Forelimb muscle (tissue), 1 donor: ENCODE measurements around the gene DCC. TPM values are rescaled to one million over a fixed set of nuclear protein-coding genes. Genes with fewer than 3 reads are reported as not detected.

ENCODE experiments used
- DNase-seq: peaks from one replicate; pipeline ENCODE4 v3.0.0-alpha.2; 2013; ENCODE audit warnings: low read depth
- polyA plus RNA-seq: library from polyadenylated mRNA; unstranded; fragments of 120-200 nt; gene quantifications from one replicate; pipeline ENCODE4 v1.2.1, GENCODE V29; 2013; ENCODE audit not compliant: insufficient read length

DCC gene
- polyA plus RNA-seq, 1 donor, result 0.09 TPM

DNA sequence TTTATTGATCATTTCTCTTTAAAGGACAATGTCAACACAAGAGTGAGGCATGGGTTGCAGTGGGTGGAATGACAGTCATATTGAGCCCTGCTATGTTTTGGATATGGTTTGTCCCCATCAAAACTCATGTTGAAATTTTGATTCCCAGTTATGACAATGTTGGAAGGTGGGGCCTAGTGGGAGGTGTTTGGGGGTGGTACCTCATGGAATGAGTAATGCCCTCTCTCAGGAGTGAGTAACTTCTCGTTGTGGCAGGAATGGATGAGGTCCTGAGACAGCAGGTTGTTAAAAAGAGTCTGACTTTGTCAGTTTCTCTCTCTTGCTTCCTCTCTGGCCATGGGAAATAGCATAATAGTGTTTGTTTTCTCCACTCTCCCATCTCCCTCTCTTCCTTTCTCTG, 345.3 kb downstream of the DCC start:
- DNase-seq, result no peak

- DNase-seq, result no peak
Measured at GRCh38 chr18:52691841-52692240, 351.8 kb downstream of the DCC start.

DNA sequence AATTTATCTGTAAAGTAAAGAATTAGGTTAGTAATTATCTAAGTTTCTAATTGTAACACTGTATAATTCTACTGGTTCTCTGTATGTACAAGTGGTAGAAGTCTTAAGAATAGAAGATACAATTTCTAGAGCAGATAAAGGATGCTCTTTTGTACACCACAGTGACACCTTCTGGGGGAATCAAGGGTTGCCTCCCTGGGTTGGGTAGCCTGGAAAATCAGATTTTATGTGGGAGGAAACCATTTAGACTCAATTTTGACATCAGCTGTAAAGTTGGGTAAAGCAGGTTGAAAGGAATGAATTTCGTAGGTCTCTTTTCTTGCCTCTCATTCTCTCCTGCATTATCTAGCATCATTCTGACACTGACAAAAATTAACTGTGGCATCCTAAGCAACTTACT, 354.8 kb downstream of the DCC start:
- DNase-seq, result no peak

DNA sequence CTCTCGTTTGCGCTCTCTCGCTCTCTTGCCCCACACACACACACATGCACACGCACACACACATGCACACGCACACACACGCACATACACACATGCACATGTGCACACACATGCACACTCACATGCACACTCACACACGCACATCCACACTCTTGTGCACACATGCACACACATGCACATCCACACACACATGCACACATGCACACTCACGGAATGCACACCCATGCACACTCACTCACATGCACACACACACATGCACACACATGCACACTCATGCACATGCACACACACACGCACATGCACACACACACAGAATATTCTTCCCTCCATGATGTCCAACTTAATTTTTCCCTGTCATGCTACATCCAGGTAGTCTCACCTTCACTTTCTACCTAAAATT, 360.1 kb downstream of the DCC start:
- DNase-seq, result no peak

GRCh38 chr18:52700816-52701215, 360.8 kb downstream of the DCC start:
- no peak for DNase-seq

DNA sequence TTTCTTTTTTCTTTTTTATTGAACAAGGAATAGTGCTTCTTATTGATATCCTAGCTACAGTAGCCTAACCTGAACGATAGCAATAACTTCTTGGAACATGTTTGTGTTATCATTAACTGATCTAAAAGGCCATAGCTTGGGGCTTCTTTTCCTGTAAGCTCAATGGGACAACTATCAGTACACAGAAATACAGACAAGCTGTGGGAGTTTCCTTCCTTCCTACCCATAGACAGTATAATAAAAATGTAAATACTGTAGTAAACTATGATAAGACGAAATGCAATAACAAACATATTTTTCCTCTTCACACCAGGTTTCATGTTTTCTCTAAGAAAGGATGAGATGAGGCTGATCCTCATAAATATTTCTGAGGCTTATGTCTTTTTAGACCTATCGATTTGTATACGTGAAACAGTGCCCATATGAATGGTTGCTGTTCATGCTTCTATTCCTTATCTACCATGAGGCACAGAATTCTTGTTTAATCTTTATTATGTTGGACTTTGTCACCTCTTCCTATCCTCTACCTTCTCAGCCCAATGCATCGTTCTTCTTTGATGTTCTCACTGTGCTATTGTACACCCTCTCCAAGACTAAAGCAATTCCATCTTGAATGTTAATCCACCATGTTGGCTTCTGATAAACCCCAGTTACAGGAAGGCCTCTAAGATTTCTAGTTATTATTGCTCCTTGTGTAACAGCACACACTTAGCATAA, 361.4 kb downstream of the DCC start:
- no peak for DNase-seq

GRCh38 chr18:52715421-52715820, 375.4 kb downstream of the DCC start:
- no peak for DNase-seq

- no peak for DNase-seq
Measured at GRCh38 chr18:52715991-52716390, 376.0 kb downstream of the DCC start.

DNA sequence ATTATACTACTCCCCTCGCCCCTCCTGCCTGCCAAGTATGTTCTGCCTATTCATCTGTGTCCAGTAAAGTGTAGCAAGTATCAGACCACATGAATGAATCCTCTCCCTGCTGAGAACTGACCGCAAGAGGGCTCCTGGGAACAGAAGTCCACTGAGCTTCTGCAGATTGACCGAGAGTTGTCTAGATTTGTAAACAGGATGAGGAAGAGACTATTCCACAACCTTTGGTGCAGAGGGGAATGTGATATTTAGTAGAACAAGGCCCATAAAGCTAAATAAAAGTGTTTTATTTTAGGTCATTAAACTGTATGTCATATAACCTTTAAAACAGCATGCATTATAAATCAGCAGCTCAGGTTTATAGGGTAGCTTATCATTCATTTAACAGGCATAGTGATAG, 377.0 kb downstream of the DCC start:
- DNase-seq, result no peak

GRCh38 chr18:52722904-52723303, 382.9 kb downstream of the DCC start:
- no peak for DNase-seq

DNA sequence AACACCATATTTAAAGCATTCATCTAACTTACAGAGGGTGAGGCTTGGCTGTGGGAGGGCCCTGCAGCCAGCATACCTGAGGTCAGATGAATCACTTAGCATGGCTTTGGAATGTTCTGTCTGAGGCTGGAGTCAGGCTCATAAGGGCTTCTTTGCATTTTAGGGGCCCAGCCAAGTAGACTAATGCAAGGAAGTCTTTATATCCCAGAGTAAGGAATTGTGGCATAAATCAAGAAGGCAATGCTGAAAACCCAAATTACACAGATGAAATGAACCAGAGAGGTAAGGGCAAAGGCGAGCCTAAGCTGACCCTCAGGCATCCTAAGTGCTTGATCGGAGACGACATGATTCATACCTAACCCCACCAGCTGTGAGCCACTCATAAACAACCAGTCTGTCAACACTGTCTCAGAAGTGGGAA, 383.6 kb downstream of the DCC start:
- no peak for DNase-seq

GRCh38 chr18:52730972-52731619, 391.1 kb downstream of the DCC start:
- DNase-seq, result no peak

DNA sequence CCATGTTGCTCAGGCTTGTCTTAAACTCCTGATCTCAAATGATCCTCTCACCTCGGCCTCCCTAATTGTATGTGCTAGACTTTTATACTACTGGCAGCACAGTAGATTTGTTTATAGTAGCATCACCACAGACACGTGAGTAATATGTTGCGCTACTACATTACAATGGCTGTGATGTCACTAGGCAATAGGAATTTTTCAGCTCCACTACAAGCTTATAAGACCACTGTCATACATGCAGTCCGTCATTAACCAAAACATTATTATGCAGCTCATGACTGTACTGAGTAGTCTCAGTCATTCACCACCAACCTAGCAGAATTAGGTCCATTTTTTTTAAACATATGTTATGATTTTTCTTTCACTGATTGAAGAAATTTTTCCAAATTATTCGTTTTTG, 398.9 kb downstream of the DCC start:
- DNase-seq, result no peak

GRCh38 chr18:52746986-52747385, 407.0 kb downstream of the DCC start:
- DNase-seq, result no peak

GRCh38 chr18:52747869-52748268, 407.9 kb downstream of the DCC start:
- DNase-seq, result no peak

- DNase-seq, result no peak
Measured at GRCh38 chr18:52748343-52748742, 408.3 kb downstream of the DCC start.

DNA sequence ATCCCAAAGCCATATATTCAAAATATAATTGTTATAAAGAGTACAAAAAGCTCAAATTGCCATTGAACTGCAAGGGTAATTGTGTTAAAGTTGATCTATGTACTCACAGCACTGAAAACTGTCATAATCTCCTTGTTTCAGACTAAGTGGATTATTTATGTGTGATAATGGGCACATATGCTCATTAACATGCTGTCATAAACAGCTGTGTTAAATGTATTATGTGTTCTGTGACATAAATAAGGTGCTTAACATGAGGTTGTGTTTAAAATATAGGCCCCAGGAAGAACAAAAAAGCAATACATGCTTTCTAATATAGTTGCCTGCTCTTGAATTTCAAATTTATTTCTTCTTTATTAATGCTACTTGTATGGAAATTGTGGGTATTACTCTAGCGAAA, 409.5 kb downstream of the DCC start:
- no peak for DNase-seq

- no peak for DNase-seq
Measured at GRCh38 chr18:52750995-52751394, 411.0 kb downstream of the DCC start.

DNA sequence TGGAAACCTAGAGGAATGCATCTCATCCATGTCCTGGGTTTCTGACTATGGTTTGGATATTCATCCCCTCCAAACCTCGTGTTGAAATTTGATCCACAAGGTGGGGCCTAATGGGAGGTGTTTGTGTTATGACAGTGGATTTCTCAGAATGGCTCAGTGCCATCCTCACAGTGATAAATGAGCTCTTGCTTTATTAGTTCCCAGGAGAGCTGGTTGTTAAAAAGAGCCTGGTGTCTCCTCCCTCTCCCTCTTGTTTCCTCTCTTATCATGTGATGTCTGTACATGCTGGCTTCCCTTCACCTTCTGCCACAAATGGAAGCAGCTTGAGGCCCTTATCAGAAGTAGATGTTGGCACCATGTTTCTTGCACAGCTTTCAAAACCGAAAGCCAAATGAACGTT, 424.3 kb downstream of the DCC start:
- no peak for DNase-seq

DNA sequence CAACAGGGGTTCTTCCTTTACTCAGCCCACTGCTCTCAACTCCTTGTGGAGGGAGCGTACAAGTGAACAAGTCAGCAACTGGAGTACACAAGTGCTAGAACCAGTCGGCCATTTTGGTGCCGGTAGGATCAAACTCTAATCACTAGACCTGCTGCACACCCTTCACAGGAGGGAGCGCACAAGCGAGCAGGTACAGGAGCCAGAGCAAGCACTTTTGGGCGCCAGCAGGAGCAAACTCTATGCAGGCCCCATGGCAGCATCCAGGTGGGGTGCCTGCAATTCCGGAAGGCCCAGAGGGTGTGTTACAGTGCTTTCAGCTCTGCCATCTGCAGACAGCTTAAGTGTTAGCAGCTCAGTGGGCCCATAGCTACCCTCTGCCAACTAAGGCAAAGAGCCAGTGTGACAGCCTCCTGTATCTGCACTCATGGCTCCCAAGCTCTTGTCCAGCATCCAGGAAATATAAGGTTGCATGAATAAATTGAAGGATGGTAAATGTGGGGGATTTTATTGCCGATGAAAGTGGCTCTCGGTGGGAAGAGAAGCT, 426.1 kb downstream of the DCC start:
- no peak for DNase-seq

DNA sequence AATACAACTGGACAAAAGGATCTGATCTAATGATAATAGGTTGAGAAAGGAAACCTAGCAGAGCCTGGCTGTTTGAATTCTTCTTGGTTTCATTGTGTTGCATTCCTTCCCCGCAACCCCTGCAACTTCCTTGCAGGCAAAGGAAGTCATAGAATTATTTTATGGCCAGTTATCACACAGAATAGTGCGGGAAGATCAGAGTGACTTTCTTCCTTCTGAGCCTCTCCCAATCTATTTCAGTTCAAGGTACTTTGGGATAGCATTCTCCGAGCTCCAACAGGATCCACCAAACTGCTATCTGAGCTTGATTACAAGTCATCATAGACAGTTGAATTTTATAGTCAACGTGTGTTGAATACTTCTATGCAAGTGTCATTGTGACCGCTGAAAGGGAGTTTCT, 441.1 kb downstream of the DCC start:
- DNase-seq, result no peak

GRCh38 chr18:52791321-52791720, 451.3 kb downstream of the DCC start:
- DNase-seq, result no peak

DNA sequence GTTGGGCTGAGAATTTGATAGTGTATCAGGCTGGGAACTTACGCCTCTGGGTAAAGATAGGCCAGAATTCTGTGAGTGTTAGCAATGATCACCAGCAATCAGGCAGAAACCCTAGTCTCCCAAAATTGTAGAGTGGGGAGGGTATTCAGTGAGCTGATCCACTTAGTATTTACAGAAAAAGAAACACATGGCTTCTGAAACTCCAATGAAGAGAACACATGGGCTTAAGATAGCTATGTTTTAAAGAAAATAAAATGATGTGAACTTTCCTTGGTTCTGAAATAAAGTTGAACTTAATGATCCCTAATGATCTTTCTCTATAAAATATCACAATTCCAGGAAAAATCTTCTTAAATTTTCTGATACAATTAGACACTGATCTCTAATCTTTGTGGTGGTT, 472.8 kb downstream of the DCC start:
- DNase-seq, result no peak
